Measurements from ENCODE around the gene KRT76. TPM values are rescaled to one million over a fixed set of nuclear protein-coding genes. Genes with fewer than 3 reads are reported as not detected.
"Not testable (repeated sequence)": the region's sequence is repeated elsewhere in the genome, so short reads cannot be mapped to it uniquely, and the experiment has no call there.

KRT76 gene
- polyA plus RNA-seq, 1 donor, result not detected

DNA sequence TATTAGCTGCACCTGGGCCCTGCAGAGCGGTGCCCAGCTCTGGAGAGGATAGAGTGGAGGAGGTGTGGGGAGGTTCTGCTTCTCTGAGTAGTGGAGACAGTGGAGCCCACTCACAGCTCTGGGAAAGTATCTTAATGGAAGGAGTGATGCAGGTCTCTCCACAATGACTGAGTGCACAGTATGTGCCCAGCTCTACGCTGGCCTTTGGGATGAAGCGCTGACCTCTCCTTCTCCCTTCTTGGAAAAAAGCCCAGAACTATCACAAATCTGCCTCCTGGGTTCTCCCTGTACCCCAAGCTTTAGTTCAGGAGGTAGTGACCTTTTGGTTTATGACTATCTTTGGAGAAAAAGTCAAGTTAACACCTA is 19.3 kb upstream of the KRT76 start:
- no CpG with 5 or more reads among the region's 3 CpGs for WGBS (ENCODE audit: insufficient coverage, low lambda C conversion rate)
- Histone ChIP-seq H3K4me3 (ENCODE audit: low read length) (no peak overlapping the region), H3K27me3 (ENCODE audit: control insufficient read depth, insufficient read depth, low read length) (peaks cover 21% of the 10 kb centered on the region), H3K36me3 (ENCODE audit: control insufficient read depth, insufficient read depth, low read length) (no peaks in the 10 kb centered on the region), H3K4me1 (ENCODE audit: control insufficient read depth, insufficient read depth, low read length) (no peaks in the 10 kb centered on the region), H3K9me3 (ENCODE audit: control insufficient read depth, low read depth, low read length) (no peaks in the 10 kb centered on the region), H3K27ac (ENCODE audit: low read length) (no peak overlapping the region)
- no peak for DNase-seq

DNA sequence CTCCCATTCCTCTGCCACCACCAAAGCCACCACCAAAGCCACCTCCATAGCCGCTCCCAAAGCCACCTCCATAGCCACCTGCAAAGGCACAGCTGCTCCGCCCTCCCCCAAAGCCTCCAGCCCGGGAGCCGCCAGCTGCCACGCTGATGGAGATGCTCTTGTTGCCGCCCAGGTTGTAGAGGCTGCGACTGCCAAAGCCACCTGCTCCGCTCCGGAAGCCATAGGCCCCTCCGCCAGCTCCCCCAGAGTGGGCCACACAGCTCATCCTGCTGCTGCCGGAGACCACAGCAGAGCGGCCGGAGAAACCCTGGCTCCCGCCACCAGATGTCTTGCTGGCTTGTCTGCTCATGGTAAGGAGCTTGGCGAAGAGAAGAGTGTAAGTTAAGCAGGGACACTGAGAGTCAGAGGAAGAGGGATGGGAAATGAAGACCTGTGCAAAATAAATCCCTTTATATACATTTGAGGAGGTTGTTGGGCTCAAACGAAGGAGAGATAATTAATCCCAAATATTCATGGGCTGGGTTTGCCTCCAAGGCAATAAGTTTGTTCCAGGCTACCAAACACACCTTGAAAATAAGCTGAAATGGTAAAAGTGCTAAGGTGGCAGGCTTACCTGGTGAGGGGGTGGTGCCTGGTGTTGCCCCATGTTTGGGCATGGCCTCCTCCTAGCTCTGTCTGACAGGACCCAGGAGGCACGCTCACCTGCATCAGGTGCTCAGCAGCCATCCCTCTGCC is 18.7 kb upstream of the KRT76 start, which contains the start of gene KRT3:
TSS of gene KRT3 (minus strand) at position 424 of the 735 bp plus-strand sequence. CDS start at position 349, 75 bp downstream.
- no CpG with 5 or more reads among the region's 17 CpGs for WGBS (ENCODE audit: insufficient coverage, low lambda C conversion rate)
- peaks cover 26% of the 10 kb centered on the region for H3K27me3 ChIP-seq (ENCODE audit: control insufficient read depth, insufficient read depth, low read length)
- H3K36me3 ChIP-seq (ENCODE audit: control insufficient read depth, insufficient read depth, low read length), result no peaks in the 10 kb centered on the region
- no peak within 1 kb of the TSS for H3K27ac ChIP-seq (ENCODE audit: low read length)
- no peaks in the 10 kb centered on the region for H3K4me1 ChIP-seq (ENCODE audit: control insufficient read depth, insufficient read depth, low read length)
- no peaks in the 10 kb centered on the region for H3K9me3 ChIP-seq (ENCODE audit: control insufficient read depth, low read depth, low read length)
- DNase-seq, result no peak
- H3K4me3 ChIP-seq (ENCODE audit: low read length), result no peak within 1 kb of the TSS

DNA sequence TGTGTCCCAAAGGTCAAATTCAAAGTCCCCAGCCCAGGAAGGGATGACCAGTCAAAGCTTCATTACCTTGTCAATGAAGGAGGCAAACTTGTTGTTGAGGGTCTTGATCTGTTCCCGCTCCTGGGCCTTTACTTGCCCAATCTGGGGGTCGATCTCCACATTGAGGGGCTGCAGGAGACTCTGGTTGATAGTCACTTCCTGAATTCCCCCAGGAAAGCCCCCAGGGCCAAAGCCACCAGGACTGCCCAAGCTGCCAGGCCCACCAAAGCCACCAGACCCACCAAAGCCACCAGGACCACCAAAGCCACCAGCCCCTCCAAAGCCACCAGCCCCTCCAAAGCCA is 18.2 kb upstream of the KRT76 start:
- H3K36me3 ChIP-seq (ENCODE audit: control insufficient read depth, insufficient read depth, low read length); H3K27ac ChIP-seq (ENCODE audit: low read length); DNase-seq; H3K4me1 ChIP-seq (ENCODE audit: control insufficient read depth, insufficient read depth, low read length); H3K4me3 ChIP-seq (ENCODE audit: low read length); H3K9me3 ChIP-seq (ENCODE audit: control insufficient read depth, low read depth, low read length): not testable (repeated sequence)
- peaks cover 32% of the 10 kb centered on the region for H3K27me3 ChIP-seq (ENCODE audit: control insufficient read depth, insufficient read depth, low read length)
- no CpG with 5 or more reads among the region's 2 CpGs for WGBS (ENCODE audit: insufficient coverage, low lambda C conversion rate)

DNA sequence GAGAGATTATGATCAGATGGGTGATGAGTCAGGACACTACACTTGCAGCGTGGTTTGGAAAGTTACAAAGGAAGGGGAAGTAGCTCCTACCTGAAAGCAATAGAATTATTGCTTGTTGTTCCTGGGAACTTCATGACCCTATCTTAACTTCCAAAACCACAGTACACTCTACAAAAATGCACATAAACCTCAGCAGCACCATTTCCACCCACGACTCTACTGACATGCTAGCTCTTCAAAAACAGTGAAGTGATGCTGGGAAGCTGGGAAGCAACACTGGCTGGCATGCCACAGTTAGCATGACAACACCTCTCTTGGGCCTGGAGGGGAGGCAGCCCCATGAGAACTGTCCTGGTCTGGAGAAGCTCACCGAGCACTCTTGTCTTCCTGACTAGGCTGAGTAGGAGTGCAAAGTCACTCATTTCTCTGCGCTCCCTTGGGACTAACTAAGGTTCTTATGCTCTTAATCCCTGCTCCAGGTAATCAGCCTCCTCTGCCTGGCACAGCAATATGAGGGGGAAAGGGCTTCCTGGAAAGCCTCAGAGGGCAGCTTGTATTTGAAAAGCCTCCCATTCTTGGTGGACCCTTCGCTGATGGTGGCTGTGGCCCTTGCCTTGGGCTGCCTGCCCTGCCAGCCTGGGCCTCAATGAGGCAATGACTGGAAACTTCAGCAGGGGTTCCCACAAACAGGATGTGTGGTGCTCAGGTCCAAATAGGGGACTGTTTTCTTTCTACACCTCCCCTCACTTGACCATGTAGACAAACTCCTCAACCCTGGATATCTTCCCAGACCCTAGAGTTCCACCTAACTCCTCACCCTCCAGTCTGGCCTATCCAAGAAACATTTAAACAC is 17.6 kb upstream of the KRT76 start:
- peaks cover 3% of the 10 kb centered on the region for H3K9me3 ChIP-seq (ENCODE audit: control insufficient read depth, low read depth, low read length)
- no peaks in the 10 kb centered on the region for H3K4me1 ChIP-seq (ENCODE audit: control insufficient read depth, insufficient read depth, low read length)
- WGBS (ENCODE audit: insufficient coverage, low lambda C conversion rate), result no CpG with 5 or more reads among the region's 5 CpGs
- no peak overlapping the region for H3K4me3 ChIP-seq (ENCODE audit: low read length)
- H3K27ac ChIP-seq (ENCODE audit: low read length), result no peak overlapping the region
- no peak for DNase-seq
- H3K27me3 ChIP-seq (ENCODE audit: control insufficient read depth, insufficient read depth, low read length), result peaks cover 38% of the 10 kb centered on the region
- no peaks in the 10 kb centered on the region for H3K36me3 ChIP-seq (ENCODE audit: control insufficient read depth, insufficient read depth, low read length)

DNA sequence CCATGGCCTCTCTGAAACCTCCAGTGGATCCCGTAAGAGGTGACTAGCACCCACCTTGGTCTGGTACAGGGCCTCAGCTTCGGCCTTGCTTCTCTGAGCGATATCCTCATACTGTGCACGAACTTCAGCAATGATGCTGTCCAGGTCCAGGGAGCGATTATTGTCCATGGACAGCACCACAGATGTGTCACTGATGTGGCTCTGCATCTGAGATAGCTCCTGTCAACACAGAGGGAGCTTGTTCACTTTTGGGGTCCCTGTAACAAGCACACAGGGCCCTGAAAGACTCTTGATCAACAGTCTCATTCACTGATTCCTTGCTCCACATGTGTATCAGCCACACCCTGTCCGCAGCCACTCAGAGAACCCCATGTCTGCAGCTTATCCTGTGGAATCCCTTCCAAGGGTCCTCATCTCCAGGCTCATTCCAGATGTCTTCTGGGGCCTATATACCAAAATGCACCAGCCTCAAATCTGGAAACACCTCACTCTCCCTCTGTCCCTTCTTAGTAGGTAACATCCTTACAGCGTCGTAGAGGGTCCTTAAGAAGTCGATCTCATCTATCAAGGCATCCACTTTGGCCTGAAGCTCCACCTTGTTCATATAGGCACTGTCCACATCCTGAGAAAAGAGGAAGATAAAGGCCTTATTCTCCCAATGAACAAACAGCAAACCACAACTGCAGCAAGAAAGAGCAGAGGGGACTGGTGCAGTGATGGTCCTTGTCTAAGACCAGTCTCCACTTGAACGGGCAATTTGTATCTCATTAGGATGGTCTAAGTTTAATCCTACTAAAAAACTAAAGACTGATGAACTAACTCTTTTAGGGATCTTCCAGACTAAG is 15.3 kb upstream of the KRT76 start:
- H3K4me1 ChIP-seq (ENCODE audit: control insufficient read depth, insufficient read depth, low read length), result no peaks in the 10 kb centered on the region
- no peak for DNase-seq
- H3K36me3 ChIP-seq (ENCODE audit: control insufficient read depth, insufficient read depth, low read length), result no peaks in the 10 kb centered on the region
- H3K4me3 ChIP-seq (ENCODE audit: low read length), result no peak overlapping the region
- WGBS (ENCODE audit: insufficient coverage, low lambda C conversion rate), result no CpG with 5 or more reads among the region's 10 CpGs
- peaks cover 54% of the 10 kb centered on the region for H3K27me3 ChIP-seq (ENCODE audit: control insufficient read depth, insufficient read depth, low read length)
- no peak overlapping the region for H3K27ac ChIP-seq (ENCODE audit: low read length)
- peaks cover 3% of the 10 kb centered on the region for H3K9me3 ChIP-seq (ENCODE audit: control insufficient read depth, low read depth, low read length)

DNA sequence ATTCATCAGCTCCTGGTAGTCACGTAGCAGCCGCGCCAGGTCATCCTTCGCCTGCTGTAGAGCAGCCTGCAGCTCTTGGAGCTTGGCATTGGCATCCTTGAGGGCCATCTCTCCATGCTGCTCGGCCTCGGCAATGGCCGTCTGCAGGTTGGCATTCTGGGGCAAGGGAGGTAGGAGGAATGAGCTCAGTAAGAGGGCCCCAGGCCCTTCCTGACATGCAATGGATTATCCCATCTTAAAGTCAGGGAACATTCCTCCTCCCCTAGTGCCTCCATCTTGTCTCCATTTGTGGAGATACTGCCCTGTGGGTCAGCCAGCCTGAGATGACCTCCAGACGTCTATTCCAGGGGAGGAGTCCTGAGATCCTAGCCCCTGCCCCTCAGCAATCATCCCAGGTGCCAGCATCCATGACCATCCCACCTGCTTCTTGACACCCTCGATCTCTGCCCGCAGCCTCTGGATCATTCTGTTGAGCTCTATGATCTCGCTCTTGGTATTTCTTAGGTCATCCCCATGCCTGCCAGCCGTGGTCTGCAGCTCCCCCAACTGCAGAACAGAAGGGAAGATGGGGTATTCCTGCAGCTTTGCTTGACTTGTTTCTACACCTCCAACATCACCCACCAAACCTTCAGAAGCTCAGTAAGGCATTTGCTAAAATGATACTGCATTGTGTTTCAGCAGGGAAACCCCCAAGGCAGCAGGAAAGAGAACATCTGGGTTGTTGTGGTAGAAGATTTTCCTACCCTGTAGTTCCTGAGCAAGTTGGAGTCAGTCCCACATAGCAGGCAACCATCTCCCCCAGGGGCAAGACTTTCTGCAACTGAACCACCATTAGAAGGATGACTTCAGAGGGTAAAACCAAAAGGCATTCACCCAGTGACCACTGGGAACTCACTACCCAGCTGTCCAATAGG is 14.4 kb upstream of the KRT76 start:
- H3K9me3 ChIP-seq (ENCODE audit: control insufficient read depth, low read depth, low read length), result peaks cover 3% of the 10 kb centered on the region

DNA sequence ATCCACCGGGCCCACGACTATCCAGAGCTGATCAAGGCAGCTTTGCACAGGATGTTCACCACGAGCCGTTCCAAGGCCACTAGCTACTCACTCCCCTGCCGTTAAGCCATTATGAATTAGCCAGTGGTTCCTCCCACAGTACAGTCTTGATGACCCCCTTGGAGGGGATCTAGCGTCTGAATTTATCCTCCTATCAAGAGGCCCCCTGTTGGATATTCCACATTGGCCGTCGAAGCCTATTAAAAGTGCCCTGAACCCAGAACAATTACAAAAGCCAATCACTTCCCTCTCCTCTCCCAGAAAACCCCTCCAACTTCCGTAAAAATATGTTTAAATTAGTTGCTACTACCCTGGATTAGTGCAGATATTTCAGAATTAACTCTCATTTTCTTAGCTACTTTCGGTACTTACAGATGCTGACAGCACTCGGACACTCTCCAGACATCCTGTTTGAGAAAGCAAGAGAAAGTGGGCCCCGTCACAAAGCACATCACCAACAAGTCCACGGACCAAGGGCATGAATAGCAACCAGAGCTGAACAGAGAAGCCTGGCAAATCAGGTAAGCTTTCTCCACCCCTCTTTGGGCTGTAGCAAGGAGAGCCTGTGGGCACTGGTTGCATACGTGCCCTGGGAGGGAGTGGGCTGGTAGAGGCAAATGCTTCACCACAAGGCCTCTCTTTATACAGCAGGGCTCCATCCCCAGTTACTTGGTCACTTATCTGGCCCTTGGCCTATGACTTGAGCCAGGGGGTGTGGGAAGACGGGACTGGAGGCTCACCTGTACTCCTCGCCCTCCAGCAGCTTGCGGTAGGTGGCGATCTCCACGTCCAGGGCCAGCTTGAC is 13.5 kb upstream of the KRT76 start:
- peaks cover 52% of the 10 kb centered on the region for H3K27me3 ChIP-seq (ENCODE audit: control insufficient read depth, insufficient read depth, low read length)
- H3K4me3 ChIP-seq (ENCODE audit: low read length), result no peak overlapping the region

More for the DNA sequence above, 14.4 kb upstream of the KRT76 start:
- Histone ChIP-seq H3K4me1 (ENCODE audit: control insufficient read depth, insufficient read depth, low read length) (no peaks in the 10 kb centered on the region), H3K27ac (ENCODE audit: low read length) (no peak overlapping the region), H3K27me3 (ENCODE audit: control insufficient read depth, insufficient read depth, low read length) (peaks cover 52% of the 10 kb centered on the region), H3K36me3 (ENCODE audit: control insufficient read depth, insufficient read depth, low read length) (no peaks in the 10 kb centered on the region), H3K4me3 (ENCODE audit: low read length) (no peak overlapping the region)
- no CpG with 5 or more reads among the region's 12 CpGs for WGBS (ENCODE audit: insufficient coverage, low lambda C conversion rate)
- DNase-seq, result no peak

DNA sequence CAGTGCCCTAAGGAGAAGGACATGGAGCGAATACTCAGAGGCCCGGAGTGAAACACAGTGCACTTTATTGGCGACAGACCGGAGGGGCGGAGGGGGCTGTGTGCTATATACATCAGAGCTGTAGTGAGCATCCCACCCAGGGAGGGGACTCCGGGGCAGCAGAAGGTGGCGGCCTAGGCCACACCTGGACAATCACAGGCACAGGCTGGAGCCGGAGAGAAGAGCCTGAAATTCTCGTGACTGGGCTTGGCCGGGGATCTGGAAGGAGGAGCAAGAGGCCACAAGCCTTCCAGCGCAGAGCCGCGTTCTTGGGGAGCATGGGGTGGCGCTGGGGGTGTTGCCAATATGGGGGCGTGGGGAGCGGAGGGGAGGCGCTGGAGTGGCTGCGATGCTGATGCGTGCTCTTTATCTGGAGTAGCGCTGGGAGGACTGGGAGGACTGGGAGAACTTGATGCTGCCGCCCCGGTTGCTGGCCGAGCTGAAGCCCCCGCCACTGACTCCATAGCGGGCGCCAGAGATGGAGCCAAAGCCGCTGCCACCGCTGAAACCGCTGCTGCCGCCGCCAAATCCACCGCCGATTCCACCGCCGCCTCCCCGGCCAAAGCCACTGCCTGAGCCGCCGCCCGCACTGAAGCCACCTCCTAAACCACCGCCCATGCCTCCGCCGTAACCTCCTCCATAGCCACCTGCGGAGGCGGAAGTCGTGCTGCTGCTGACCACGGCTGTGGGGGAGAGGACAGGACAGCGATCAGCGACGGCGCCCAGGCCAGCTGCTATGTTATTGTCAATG is 12.7 kb upstream of the KRT76 start:
- Histone ChIP-seq H3K36me3 (ENCODE audit: control insufficient read depth, insufficient read depth, low read length) (no peaks in the 10 kb centered on the region), H3K9me3 (ENCODE audit: control insufficient read depth, low read depth, low read length) (peaks cover 3% of the 10 kb centered on the region), H3K27me3 (ENCODE audit: control insufficient read depth, insufficient read depth, low read length) (peaks cover 55% of the 10 kb centered on the region), H3K27ac (ENCODE audit: low read length) (no peak overlapping the region), H3K4me3 (ENCODE audit: low read length) (no peak overlapping the region), H3K4me1 (ENCODE audit: control insufficient read depth, insufficient read depth, low read length) (no peaks in the 10 kb centered on the region)
- peak; percentile 7 to 27 for DNase-seq
- no CpG with 5 or more reads among the region's 50 CpGs for WGBS (ENCODE audit: insufficient coverage, low lambda C conversion rate)

More for the DNA sequence above, 13.5 kb upstream of the KRT76 start:
- no peaks in the 10 kb centered on the region for H3K36me3 ChIP-seq (ENCODE audit: control insufficient read depth, insufficient read depth, low read length)
- no peaks in the 10 kb centered on the region for H3K4me1 ChIP-seq (ENCODE audit: control insufficient read depth, insufficient read depth, low read length)
- 90% methylated on average over 2 of the region's 19 CpGs for WGBS (ENCODE audit: insufficient coverage, low lambda C conversion rate)
- no peak for DNase-seq
- peaks cover 3% of the 10 kb centered on the region for H3K9me3 ChIP-seq (ENCODE audit: control insufficient read depth, low read depth, low read length)
- no peak overlapping the region for H3K27ac ChIP-seq (ENCODE audit: low read length)
